ENCODE data around the gene ZBTB32.
"Not testable (repeated sequence)": the region's sequence is repeated elsewhere in the genome, so short reads cannot be mapped to it uniquely, and the experiment has no call there.

The ZBTB32 gene

DNA sequence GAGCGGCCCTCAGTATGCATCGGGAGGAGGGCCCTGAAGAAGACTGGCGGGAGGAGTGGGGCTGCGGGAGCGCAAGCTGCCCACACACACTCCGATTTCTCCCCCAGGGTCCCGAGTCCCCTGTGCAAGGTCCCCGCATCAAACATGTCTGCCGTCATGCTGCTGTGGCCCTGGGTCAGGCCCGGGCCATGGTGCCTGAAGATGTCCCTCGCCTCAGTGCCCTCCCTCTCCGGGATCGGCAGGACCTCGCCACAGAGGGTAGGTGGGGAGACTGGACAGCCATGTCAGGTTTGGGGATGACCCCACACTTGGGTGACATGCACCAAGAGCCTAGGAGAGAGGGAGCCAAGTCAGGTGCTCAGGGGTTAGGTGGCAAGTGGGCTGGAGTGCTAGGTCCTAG, 18.1 kb downstream of the ZBTB32 start:
- DNase-seq = no peak

DNA sequence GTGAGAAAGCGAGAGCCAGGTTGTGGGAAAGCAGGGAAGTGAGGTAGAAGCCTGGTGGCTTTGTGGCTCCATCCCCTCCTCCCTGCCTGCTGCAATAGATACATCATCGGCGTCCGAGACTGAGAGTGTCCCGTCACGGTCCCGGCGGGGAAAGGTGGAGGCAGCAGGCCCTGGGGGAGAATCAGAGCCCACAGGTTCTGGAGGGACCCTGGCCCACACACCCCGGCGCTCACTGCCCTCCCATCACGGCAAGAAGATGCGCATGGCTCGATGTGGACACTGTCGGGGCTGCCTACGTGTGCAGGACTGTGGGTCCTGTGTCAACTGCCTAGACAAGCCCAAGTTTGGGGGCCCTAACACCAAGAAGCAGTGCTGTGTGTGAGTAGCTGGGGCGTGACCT, 18.5 kb downstream of the ZBTB32 start:
- no peak for DNase-seq

DNA sequence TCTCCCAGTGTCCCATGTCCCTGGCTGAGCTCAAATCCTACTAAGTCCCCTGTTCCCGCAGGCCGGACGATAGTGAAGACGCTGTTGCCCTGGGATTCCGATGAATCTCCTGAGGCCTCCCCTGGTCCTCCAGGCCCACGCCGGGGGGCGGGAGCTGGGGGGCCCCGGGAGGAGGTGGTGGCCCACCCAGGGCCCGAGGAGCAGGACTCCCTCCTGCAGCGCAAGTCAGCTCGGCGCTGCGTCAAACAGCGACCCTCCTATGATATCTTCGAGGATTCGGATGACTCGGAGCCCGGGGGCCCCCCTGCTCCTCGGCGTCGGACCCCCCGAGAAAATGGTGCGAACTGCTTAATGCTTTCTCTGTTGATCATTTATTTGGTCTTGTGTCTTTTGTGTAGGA, 19.3 kb downstream of the ZBTB32 start:
- DNase-seq = no peak

DNA sequence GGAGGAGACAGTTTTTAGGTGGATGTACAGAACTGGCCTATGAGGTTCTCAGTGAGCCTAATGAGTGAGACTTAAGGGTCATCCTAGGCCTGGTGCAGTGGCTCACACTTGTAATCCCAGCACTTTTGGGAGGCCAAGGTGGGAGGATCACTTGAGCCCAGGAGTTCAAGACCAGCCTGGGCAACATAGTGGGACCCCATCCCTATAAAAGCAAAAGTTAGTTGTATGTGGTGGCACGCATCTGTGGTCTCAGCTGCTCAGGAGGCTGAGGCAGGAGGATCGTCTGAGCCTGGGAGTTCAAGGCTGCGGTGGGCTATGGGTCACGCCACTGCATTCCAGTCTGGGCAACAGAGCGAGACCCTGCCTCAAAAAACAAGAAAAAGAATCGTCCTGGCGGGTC, 19.8 kb downstream of the ZBTB32 start:
- not testable (repeated sequence) for DNase-seq

DNA sequence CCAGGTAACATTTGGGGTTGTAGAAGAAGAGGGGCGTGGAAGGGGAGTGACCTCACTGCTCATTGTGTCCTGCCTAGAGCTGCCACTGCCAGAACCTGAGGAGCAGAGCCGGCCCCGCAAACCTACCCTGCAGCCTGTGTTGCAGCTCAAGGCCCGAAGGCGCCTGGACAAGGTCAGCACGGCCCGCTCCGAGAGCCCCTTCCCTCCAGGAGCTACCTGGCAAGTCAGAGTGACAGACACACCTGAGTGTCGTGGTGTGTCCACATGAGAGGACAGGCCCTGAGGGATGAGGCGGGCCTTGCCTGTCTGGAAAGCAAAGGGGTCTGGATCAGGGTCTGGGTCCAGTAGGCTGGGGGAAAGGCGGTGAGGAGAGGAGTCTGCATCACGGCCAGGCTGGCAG, 20.2 kb downstream of the ZBTB32 start:
- no peak for DNase-seq

DNA sequence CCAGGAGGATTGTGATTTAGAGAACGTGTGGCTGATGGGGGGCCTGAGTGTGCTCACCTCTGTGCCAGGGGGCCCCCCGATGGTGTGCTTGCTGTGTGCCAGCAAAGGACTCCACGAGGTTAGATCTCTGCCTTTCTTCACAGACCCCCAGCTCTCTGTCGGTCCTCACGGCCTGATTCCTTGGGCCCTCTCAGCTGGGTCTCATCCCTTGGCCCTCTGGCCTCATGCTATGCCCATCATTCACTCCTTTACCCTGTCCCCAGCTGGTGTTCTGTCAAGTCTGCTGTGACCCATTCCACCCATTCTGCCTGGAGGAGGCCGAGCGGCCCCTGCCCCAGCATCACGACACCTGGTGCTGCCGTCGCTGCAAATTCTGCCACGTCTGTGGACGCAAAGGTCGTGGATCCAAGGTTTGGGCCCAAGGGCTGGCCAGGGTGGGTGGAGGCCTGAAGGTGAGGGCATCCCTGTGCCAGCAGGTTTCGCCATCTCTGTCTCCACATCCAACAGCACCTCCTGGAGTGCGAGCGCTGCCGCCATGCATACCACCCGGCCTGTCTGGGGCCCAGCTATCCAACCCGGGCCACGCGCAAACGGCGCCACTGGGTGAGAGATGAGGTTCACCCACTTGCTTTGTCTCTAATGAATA, 21.0 kb downstream of the ZBTB32 start:
- no peak for DNase-seq

DNA sequence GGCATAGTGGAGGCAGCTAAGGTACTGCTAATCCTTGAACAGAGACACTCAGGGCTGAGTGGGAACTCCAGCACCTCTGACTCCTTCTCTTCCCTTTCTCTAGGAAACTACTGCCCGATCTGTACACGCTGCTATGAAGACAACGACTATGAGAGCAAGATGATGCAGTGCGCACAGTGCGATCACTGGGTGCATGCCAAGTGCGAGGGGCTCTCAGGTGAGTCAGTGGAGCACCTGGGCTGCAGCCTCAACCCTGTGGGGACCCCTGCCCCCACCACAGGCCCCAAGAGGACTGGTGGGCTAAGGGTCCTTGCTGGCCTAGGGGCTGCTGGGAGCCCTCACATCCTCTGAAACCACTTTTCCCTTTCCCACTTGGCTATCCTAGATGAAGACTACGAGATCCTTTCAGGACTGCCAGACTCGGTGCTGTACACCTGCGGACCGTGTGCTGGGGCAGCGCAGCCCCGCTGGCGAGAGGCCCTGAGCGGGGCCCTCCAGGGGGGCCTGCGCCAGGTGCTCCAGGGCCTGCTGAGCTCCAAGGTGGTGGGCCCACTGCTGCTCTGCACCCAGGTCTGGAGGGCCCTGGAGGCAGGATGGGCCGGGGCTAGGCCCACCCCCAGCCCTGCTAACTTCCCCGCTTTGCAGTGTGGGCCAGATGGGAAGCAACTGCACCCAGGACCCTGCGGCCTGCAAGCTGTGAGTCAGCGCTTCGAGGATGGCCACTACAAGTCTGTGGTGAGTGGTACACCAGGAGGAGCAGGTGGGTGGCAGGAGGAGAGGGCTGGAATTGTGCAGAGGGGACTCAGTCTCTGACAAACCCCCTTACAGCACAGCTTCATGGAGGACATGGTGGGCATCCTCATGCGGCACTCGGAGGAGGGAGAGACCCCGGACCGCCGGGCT, 22.9 kb downstream of the ZBTB32 start:
- DNase-seq = no peak

DNA sequence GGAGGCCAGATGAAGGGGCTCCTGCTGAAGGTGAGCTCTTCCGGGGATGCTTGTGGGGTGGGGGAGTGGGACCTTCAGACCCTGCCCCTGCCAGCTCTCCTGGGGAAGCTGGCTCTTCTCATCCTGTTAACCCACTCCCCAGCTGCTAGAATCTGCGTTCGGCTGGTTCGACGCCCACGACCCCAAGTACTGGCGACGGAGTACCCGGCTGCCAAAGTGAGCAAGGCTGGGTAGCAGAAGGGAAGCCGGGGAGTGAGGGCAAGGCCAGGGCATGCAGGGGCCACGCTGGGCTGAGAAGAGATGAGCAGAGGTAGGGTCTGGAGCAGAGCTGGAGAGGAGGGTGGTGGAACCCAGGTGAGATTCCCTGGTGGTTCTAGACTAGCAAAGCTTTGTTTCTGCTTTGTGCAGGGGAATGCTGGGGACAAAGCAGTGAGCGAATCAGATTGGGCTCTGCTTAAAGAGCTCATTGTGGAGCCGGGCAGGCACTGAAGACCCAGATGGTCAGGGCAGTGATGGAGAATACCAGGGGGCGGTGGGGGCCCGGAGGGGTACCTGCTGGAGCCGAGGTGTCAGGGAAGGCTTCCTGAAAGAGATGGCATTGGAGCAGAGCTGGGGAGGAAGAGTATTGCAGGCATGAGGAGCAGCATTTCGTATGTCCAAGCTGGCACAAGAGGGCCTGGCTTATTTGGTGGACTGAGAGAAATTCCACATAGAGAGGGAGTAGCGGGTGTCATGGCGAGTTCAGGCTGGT, 23.8 kb downstream of the ZBTB32 start:
- DNase-seq = no peak

DNA sequence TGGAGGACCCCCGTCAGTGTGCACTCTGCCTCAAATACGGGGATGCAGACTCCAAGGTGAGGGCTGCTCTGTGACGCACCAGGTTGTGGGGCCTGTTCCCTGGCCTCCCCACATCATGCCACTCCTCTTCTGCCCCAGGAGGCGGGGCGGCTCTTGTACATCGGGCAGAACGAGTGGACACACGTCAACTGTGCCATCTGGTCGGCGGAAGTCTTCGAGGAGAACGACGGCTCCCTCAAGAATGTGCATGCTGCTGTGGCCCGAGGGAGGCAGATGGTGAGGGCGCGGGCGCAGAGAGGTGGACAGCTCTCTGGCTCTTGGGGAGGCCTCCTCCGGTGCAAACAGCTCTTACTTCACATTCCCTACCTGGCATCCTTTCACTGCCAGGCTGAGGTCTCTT, 24.7 kb downstream of the ZBTB32 start:
- DNase-seq = no peak

DNA sequence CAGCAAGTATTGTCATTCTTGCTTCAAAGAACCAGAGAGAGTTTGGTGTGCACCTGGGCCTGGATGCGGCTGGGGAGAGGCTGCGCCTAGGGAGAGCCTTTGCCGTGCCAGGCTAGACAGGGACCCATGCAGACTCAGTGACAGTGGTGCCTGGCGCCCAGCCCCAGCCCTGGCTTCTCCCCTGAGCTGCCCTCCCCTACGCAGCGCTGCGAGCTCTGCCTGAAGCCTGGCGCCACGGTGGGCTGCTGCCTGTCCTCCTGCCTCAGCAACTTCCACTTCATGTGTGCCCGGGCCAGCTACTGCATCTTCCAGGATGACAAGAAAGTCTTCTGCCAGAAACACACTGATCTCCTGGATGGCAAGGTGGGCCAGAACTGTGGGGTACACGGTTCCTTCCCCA, 25.4 kb downstream of the ZBTB32 start:
- DNase-seq = no peak

DNA sequence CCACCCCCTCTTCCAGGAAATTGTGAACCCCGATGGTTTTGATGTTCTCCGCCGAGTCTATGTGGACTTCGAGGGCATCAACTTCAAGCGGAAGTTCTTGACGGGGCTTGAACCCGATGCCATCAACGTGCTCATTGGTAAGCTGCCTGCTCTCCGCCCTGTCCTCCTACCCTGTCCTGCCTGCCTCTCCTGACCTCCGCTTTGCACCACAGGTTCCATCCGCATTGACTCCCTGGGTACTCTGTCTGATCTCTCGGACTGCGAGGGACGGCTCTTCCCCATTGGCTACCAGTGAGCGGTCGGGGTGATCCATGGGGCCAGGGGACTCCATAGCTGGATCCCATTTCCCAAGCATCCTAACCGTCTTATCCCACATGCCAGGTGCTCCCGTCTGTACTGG, 26.0 kb downstream of the ZBTB32 start:
- no peak for DNase-seq

DNA sequence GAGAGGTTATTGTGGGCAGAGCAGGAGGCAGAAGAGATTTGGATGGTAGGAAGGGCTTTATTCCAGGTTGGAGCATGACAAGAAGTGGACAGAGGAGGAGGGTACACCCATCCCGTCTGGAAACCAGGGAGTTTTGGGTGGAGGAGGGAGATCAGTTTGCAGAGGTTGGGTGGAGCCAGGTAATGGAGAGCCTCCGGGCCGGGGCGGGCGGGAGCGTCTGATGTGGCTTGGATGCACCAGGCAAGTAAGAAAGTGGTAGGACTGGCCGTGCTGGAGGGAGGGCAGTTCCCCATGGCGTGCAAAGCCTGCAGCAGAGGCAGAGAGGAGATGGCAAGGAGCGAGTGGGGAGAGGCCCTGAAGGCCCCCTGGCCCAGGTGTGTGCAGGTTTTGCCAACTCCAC, 27.0 kb downstream of the ZBTB32 start:
- DNase-seq = no peak

DNA sequence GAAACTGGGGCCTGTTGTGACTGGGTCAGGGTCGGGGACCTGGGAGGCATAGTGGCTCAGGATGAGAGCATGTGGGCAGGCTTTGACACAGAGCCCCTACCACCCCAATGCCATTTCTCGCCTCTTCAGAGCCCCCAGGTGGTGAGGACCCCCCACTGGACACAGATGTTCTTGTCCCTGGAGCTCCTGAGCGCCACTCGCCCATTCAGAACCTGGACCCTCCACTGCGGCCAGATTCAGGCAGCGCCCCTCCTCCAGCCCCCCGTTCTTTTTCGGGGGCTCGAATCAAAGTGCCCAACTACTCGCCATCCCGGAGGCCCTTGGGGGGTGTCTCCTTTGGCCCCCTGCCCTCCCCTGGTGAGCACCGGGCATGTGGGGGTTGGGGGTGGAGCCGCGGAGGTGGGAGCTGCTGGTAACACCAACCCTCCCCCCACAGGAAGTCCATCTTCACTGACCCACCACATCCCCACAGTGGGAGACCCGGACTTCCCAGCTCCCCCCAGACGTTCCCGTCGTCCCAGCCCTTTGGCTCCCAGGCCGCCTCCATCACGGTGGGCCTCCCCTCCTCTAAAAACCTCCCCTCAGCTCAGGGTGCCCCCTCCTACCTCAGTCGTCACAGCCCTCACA, 27.5 kb downstream of the ZBTB32 start:
- no peak for DNase-seq

DNA sequence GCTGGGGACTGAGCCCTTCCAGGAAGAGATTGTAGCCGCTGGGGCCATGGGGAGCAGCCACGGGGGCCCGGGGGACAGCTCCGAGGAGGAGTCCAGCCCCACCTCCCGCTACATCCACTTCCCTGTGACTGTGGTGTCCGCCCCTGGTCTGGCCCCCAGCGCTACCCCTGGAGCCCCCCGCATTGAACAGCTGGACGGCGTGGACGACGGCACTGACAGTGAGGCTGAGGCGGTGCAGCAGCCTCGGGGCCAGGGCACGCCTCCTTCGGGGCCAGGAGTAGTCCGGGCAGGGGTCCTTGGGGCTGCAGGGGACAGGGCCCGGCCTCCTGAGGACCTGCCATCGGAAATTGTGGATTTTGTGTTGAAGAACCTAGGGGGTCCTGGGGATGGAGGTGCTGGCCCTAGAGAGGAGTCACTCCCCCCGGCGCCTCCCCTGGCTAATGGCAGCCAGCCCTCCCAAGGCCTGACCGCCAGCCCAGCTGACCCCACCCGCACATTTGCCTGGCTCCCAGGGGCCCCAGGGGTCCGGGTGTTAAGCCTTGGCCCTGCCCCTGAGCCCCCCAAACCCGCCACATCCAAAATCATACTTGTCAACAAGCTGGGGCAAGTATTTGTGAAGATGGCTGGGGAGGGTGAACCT, 28.3 kb downstream of the ZBTB32 start:
- DNase-seq = no peak

DNA sequence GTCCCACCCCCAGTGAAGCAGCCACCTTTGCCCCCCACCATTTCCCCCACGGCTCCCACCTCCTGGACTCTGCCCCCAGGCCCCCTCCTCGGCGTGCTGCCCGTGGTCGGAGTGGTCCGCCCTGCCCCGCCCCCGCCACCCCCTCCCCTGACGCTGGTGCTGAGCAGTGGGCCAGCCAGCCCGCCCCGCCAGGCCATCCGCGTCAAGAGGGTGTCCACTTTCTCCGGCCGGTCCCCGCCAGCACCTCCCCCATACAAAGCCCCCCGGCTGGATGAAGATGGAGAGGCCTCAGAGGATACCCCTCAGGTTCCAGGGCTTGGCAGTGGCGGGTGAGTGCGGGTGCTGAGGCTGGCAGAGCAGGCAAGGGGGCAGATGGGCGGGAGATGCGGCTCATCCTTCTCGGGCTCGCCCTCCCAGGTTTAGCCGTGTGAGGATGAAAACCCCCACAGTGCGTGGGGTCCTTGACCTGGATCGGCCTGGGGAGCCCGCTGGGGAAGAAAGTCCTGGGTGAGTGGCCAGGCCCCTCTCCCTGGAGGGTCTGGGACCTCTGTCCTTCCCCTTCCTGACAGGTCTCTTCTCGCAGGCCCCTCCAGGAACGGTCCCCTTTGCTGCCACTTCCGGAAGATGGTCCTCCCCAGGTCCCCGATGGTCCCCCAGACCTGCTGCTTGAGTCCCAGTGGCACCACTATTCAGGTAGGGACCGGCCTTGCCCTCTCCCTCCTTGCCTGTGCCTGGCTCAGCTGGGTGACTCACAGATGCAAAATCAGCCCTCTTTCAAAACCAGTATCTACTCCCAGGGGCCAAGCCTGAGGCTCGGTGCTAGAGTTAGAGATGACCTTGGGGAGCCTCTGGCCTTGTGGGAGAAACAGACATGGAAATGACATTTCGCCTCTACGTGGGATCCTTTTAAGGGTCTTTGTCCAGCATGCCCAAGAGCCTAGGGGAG, 29.1 kb downstream of the ZBTB32 start:
- no peak for DNase-seq

DNA sequence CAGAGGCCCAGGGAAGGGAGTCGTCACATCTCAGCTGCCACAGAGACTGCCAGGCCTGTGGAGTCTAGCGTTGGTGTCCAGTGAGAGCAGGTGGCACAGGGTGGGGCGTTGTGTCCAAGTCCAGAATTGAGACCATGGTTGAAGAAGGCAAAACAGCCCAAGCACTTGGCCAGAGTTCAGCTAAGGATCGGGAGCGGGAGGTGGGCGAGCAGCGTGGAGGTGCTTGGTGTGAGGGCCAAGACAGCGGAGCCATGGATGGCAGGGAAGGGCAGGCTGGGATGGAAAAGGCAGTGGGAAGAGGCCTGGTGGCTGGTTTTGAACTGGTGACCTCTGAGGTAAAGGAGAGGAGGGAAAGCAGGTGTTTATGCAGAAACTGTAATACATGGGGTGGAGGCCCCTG, 29.9 kb downstream of the ZBTB32 start:
- no peak for DNase-seq

DNA sequence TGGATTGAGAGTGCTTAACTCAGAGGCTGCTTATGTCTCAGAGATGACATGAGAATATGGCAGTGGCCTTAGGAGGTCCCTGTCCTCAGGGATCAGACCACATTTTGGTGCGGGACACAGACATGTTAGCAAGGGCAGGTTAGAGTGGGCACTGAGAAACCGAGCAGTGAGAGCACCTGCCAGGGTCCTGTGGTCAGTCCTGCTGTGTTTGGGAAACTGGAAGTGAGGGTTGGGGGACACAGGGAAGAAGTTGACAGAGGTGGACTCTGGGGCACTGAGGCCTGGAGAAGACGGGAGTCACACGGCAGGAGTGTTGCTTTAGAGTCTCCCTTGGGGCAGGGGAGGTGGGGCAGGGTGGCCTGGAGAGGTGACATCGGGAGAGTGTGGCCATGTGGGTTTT, 30.5 kb downstream of the ZBTB32 start:
- DNase-seq = no peak

DNA sequence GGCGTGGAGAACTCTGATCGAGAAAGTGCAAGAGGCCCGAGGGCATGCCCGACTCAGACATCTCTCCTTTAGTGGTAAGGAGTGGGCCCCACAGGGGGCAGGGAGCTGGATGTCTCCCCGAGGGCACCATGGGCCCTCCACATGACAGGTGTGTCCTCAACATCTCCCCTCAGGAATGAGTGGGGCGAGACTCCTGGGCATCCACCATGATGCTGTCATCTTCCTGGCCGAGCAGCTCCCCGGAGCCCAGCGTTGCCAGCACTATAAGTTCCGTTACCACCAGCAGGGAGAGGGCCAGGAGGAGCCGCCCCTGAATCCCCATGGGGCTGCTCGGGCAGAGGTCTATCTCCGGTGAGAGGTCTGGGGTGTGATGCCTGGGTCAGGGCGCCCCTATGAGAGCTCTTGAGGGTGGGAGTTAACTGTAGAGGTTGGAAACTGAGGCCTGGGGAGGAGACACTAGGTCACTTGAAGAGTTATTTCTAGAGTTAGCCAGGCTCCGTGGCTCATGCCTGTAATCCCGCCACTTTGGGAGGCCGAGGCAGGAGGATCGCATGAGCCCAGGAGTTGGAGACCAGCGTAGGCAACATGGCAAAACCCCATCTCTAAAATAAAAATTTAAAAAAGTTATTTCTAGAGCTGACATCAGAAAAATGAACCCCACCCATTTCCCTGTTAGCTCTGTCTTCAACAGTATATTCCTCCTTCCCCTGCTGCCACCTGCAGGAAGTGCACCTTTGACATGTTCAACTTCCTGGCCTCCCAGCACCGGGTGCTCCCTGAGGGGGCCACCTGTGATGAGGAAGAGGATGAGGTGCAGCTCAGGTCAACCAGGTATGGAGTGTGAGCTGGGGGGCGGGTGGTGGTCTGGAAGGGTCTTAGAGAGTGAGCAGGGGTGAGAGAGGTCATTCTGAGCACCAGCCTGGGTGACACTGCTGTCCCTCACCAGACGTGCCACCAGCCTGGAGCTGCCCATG, 32.8 kb downstream of the ZBTB32 start:
- no peak for DNase-seq

DNA sequence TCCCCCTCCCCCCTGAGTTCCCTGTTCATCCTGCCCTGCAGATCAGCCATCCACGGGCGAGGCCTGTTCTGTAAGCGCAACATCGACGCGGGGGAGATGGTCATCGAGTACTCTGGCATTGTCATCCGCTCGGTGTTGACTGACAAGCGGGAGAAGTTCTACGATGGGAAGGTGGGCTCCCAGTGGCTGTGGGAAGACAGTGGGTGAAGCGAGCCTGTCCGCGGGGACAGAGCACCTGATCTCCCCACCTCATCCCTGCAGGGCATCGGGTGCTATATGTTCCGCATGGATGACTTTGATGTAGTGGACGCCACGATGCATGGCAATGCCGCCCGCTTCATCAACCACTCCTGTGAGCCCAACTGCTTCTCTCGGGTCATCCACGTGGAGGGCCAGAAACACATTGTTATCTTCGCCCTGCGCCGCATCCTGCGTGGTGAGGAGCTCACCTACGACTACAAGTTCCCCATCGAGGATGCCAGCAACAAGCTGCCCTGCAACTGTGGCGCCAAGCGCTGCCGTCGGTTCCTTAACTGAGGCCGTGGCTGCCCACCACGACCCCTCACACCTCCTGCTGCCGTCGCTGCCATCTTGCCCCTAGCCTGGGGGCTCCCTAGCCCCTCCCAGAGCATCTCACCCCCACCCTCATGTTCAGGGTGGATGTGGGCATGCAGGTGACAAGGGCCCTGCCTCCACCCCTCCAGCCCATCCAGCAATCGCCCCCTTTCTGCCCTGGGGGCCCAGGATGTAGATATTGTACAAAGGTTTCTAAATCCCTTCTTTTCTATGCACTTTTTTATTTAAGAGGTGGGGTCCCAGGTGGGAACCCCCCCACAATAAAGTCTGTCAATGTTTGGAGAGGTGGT, 33.9 kb downstream of the ZBTB32 start:
- DNase-seq = no peak

DNA sequence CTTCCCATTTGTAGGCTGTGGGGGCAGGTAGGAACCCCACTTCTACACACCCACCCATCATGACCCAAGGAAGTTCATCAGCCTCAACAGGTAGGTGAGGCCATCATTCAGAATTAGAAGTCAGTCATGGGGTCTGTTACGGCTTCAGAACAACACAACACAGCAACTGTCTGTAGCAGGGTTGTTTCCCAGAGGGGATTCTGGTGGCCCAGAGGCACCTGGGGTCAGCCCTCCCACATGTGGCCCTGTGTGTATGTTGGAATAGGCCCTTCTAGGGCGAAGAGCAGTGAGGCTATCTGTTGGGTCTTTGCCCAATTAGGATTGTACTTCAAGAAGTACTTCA, 34.5 kb downstream of the ZBTB32 start:
- no peak for DNase-seq
